Natural killer cell (primary cell): ENCODE results near the gene ZBTB46. TPM values are rescaled to one million over a fixed set of nuclear protein-coding genes. Genes with fewer than 3 reads are reported as not detected.

ENCODE experiments used
- ATAC-seq, 3 donors: fragments of 150-1000 bp in 2 of 3; fragments of 200-7000 bp in 1 of 3; cut with Tn5 transposase; 1 replicate in 1 of 3; 2 replicates in 2 of 3; pipeline ENCODE4 v1.10.0; 2021; ENCODE audit warnings: mild to moderate bottlenecking in 2 of 3, moderate library complexity in 2 of 3
- DNase-seq, 2 donors: peaks; one replicate each; pipeline versions ENCODE4 v3.0.0 to v3.0.0-alpha.2; 2013 to 2021; ENCODE audit warnings: mixed read lengths in 1 of 2
- H3K27ac ChIP-seq: one replicate; pipeline ENCODE4 v1.5.1; 2013; ENCODE audit warnings: mild to moderate bottlenecking, low read length
- H3K27me3 ChIP-seq: one replicate; pipeline ENCODE4 v1.6.1; 2013; ENCODE audit warnings: low read length; ENCODE audit not compliant: control insufficient read depth, insufficient read depth
- H3K36me3 ChIP-seq: one replicate; pipeline ENCODE4 v1.6.1; 2013; ENCODE audit warnings: low read length; ENCODE audit not compliant: control insufficient read depth, insufficient read depth
- H3K4me1 ChIP-seq: one replicate; pipeline ENCODE4 v1.6.1; 2013; ENCODE audit warnings: low read length; ENCODE audit not compliant: control insufficient read depth, insufficient read depth
- H3K4me3 ChIP-seq: one replicate; pipeline ENCODE4 v1.5.1; 2013; ENCODE audit warnings: low read length
- H3K9me3 ChIP-seq: one replicate; pipeline ENCODE4 v1.6.1; 2013; ENCODE audit warnings: low read length; ENCODE audit not compliant: control insufficient read depth, insufficient read depth
- H3K27ac Mint-ChIP-seq, 2 donors: one replicate each; pipeline ENCODE4 v1.8.0; 2022; ENCODE audit warnings: mild to moderate bottlenecking in 2 of 2, mixed read lengths in 2 of 2, moderate library complexity in 1 of 2
- H3K27me3 Mint-ChIP-seq, 2 donors: one replicate each; pipeline ENCODE4 v1.8.0; 2022; ENCODE audit warnings: low read depth in 2 of 2, mixed read lengths in 2 of 2
- H3K36me3 Mint-ChIP-seq: one replicate; pipeline ENCODE4 v1.8.0; 2022; ENCODE audit warnings: mixed read lengths
- H3K4me1 Mint-ChIP-seq, 2 donors: one replicate each; pipeline ENCODE4 v1.8.0; 2022; ENCODE audit warnings: mixed read lengths in 2 of 2
- H3K4me3 Mint-ChIP-seq: one replicate; pipeline ENCODE4 v1.8.0; 2022; ENCODE audit warnings: mild to moderate bottlenecking, moderate library complexity, mixed read lengths
- H3K9me3 Mint-ChIP-seq, 2 donors: one replicate each; pipeline ENCODE4 v1.8.0; 2022; ENCODE audit warnings: mixed read lengths in 2 of 2
- WGBS: methylation state at CpG from one replicate; pipeline ENCODE4 v1.1.7; 2013; ENCODE audit warnings: missing lambda C conversion rate; ENCODE audit not compliant: insufficient coverage; 5-methylcytosine and 5-hydroxymethylcytosine counted together
- intact Hi-C: fragments of 100-400 bp; cut with micrococcal nuclease; formaldehyde crosslinking; loops from one replicate; pipeline ENCODE4 v1.14.2; 2022
- total RNA-seq, 4 donors: library from RNA; stranded (reverse); fragments of 120-200 nt in 1 of 4; gene quantifications; one replicate each; pipeline versions ENCODE4 v1.2.3 to v1.2.4, GENCODE V29; 2013 to 2022
- TF ChIP-seq, protein P1 (sequence below): fragments of 200-600 bp; IDR thresholded peaks from one replicate; pipeline ENCODE4 v1.8.0; 2022; ENCODE audit warnings: antibody characterized with exemption

The ZBTB46 gene
- total RNA-seq, 3 donors from 2014 or later (not counting 1 experiment from before 2014, with no cell fraction given): 1.1 TPM

DNA sequence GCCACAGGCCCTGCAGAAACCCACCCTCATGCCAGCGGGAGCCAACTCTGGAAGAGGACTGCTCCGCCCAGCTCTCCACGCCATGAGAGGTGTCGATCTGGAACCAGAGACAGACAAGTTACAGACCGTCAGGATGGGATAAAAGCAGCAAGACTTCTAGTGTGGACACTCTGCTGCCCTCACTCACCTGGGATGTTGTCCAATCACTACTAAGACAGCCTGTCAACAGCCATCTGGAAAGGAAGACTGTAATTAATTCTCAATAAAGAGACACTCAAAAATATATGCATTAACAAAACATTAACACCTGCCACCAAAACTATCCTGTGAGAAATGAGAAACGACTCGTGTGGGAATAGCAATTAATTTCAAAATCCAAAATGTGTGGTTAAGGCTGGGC, 63.2 kb downstream of the ZBTB46 start:
- 93% methylated on average over 7 of the region's 7 CpGs for WGBS
- ATAC-seq (no peak), DNase-seq (no peak)
- TF ChIP-seq, protein P1, sequence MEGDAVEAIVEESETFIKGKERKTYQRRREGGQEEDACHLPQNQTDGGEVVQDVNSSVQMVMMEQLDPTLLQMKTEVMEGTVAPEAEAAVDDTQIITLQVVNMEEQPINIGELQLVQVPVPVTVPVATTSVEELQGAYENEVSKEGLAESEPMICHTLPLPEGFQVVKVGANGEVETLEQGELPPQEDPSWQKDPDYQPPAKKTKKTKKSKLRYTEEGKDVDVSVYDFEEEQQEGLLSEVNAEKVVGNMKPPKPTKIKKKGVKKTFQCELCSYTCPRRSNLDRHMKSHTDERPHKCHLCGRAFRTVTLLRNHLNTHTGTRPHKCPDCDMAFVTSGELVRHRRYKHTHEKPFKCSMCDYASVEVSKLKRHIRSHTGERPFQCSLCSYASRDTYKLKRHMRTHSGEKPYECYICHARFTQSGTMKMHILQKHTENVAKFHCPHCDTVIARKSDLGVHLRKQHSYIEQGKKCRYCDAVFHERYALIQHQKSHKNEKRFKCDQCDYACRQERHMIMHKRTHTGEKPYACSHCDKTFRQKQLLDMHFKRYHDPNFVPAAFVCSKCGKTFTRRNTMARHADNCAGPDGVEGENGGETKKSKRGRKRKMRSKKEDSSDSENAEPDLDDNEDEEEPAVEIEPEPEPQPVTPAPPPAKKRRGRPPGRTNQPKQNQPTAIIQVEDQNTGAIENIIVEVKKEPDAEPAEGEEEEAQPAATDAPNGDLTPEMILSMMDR: no peak
- H3K4me3 ChIP-seq: no peak overlapping the region
- H3K4me3 Mint-ChIP-seq: no peak overlapping the region
- H3K9me3 Mint-ChIP-seq: no peaks in the 10 kb centered on the region
- H3K4me1 ChIP-seq: no peaks in the 10 kb centered on the region
- H3K9me3 ChIP-seq: no peaks in the 10 kb centered on the region
- no peaks in the 10 kb centered on the region for H3K27me3 Mint-ChIP-seq
- H3K36me3 ChIP-seq: no peaks in the 10 kb centered on the region
- intact Hi-C loops: no loop called here
- H3K36me3 Mint-ChIP-seq: no peaks in the 10 kb centered on the region
- H3K27ac ChIP-seq: no peak overlapping the region
- no peak overlapping the region for H3K27ac Mint-ChIP-seq
- H3K4me1 Mint-ChIP-seq: no peaks in the 10 kb centered on the region
- no peaks in the 10 kb centered on the region for H3K27me3 ChIP-seq

DNA sequence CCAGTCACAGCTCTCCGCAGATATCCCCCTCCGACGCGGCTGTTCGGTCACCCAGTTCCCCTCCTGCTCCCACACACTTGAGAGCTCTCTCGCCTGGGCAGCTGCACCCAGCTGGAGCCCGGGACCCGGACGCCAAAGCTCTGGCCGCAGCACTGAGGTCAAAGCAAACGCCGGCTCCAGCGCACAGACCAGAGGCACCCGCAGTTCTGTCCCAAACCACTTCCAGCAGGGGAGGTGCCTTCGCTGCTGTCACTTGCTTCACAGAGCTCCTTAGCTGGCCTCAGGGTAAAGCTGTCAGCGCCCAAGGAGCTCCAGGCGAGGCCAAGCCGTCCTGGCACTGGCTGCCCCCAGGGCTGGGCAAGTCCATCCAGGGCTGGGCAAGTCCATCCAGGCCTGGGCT, 63.6 kb downstream of the ZBTB46 start:
- 81% methylated on average over 18 of the region's 18 CpGs for WGBS
- no peaks in the 10 kb centered on the region for H3K9me3 ChIP-seq
- H3K27ac ChIP-seq: no peak overlapping the region
- intact Hi-C loops: no loop called here
- H3K36me3 ChIP-seq: no peaks in the 10 kb centered on the region
- Mint-ChIP-seq H3K27ac (no peak overlapping the region), H3K36me3 (no peaks in the 10 kb centered on the region), H3K27me3 (no peaks in the 10 kb centered on the region), H3K4me1 (no peaks in the 10 kb centered on the region), H3K4me3 (no peak overlapping the region), H3K9me3 (no peaks in the 10 kb centered on the region)
- DNase-seq: no peak
- H3K4me3 ChIP-seq: no peak overlapping the region
- TF ChIP-seq, protein P1: no peak
- H3K27me3 ChIP-seq: no peaks in the 10 kb centered on the region
- no peaks in the 10 kb centered on the region for H3K4me1 ChIP-seq
- no peak for ATAC-seq

DNA sequence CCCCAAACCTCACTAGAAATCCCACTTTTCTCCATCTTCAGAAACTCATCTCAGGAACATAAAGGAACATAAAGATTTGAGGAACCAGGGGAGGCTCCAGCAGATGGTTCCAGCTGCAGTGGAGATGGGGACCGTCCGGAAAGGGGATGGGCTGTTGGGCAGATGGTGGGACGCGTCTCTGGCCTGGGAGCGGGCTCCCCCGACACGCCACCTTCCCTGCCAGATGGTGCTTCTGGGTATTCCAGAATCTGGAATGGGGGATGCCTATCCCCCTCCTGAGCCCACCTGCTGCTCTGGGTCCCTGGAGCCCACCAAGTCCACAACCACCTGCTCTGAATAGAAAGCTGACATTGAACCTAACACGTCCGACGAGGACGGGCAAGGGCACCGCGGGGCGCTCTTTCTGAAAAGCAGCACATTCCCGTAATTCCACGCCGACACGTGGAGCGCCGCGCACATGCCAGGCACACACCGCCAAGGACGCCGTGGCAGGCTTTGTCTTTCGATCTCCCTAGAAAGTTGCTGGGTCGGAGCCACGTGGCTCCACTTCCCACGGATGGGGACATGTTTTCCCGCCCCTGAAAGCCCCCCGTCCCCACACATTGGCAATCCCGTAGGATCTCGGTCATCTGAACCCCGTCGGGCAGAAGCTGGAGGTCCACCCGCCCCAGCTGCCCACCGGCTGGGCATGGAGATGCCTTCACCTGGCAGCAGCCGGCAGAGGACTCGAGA, 64.2 kb downstream of the ZBTB46 start:
- no peaks in the 10 kb centered on the region for H3K36me3 ChIP-seq
- Mint-ChIP-seq H3K4me1 (no peaks in the 10 kb centered on the region), H3K36me3 (no peaks in the 10 kb centered on the region), H3K9me3 (no peaks in the 10 kb centered on the region), H3K4me3 (no peak overlapping the region), H3K27me3 (no peaks in the 10 kb centered on the region), H3K27ac (no peak overlapping the region)
- TF ChIP-seq, protein P1: no peak
- H3K27me3 ChIP-seq: no peaks in the 10 kb centered on the region
- no peak for DNase-seq
- no peak overlapping the region for H3K27ac ChIP-seq
- ATAC-seq: no peak
- intact Hi-C loops: no loop called here
- WGBS: 94% methylated on average over 38 of the region's 38 CpGs
- H3K9me3 ChIP-seq: no peaks in the 10 kb centered on the region
- H3K4me1 ChIP-seq: no peaks in the 10 kb centered on the region
- H3K4me3 ChIP-seq: no peak overlapping the region

DNA sequence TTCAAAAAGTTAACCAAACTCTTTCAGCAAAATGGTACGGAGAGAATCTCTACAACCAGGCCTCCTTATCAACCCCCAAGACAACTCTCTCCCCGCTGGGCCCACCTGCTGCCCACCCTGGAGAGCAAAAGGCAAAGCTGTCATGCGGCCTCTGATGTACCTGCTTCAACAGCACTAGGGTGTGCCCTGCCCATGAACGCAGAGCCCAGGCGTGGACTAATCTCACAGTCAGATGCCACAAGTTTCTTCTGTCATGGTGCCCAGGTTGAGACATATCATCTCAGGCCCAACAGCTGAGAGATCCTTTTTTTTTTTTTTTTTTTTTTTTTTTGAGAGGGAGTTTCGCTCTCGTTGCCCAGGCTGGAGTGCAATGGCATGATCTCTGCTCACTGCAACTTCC, 65.2 kb downstream of the ZBTB46 start:
- H3K27ac ChIP-seq: no peak overlapping the region
- H3K27me3 ChIP-seq: no peaks in the 10 kb centered on the region
- WGBS: 94% methylated on average over 7 of the region's 7 CpGs
- no peak overlapping the region for H3K4me3 Mint-ChIP-seq
- H3K4me1 Mint-ChIP-seq: no peaks in the 10 kb centered on the region
- no peaks in the 10 kb centered on the region for H3K9me3 Mint-ChIP-seq
- no peaks in the 10 kb centered on the region for H3K9me3 ChIP-seq
- no peaks in the 10 kb centered on the region for H3K36me3 Mint-ChIP-seq
- TF ChIP-seq, protein P1: no peak
- H3K36me3 ChIP-seq: no peaks in the 10 kb centered on the region
- H3K27ac Mint-ChIP-seq: no peak overlapping the region
- no peaks in the 10 kb centered on the region for H3K4me1 ChIP-seq
- no peak for DNase-seq
- no peaks in the 10 kb centered on the region for H3K27me3 Mint-ChIP-seq
- no peak overlapping the region for H3K4me3 ChIP-seq
- ATAC-seq: no peak
- intact Hi-C loops: no loop called here
